Smooth muscle cell (in vitro differentiated cells): ENCODE measurements around the gene CRYGS. TPM values are rescaled to one million over a fixed set of nuclear protein-coding genes. Genes with fewer than 3 reads are reported as not detected.

ENCODE experiments used
- DNase-seq: peaks from one replicate; lab custom pipeline; 2025; ENCODE audit not compliant: unreplicated experiment; lab: John Stamatoyannopoulos, UW
- H2AFZ ChIP-seq: fragments of 200-600 bp; sonication (generic); 2 replicates; pipeline ENCODE4 v1.6.0; 2016; ENCODE audit warnings: antibody characterized with exemption, low read depth, mild to moderate bottlenecking
- H3F3A ChIP-seq: fragments of 200-600 bp; sonication (generic); 2 replicates; pipeline ENCODE4 v1.6.0; 2017; ENCODE audit warnings: antibody characterized with exemption, low read depth
- H3K27ac ChIP-seq: fragments of 200-600 bp; sonication (generic); 2 replicates; pipeline ENCODE4 v1.5.1; 2016; ENCODE audit warnings: low read depth, mild to moderate bottlenecking
- H3K27me3 ChIP-seq: fragments of 200-600 bp; sonication (generic); 2 replicates; pipeline ENCODE4 v1.6.1; 2016; ENCODE audit warnings: low read depth, mild to moderate bottlenecking
- H3K36me3 ChIP-seq: fragments of 200-600 bp; sonication (generic); 2 replicates; pipeline ENCODE4 v1.5.1; 2016; ENCODE audit warnings: low read depth
- H3K4me1 ChIP-seq: fragments of 200-600 bp; sonication (generic); 2 replicates; pipeline ENCODE4 v1.5.1; 2016; ENCODE audit warnings: low read depth
- H3K4me2 ChIP-seq: fragments of 200-600 bp; sonication (generic); 2 replicates; pipeline ENCODE4 v1.6.0; 2016; ENCODE audit warnings: mild to moderate bottlenecking
- H3K4me3 ChIP-seq: fragments of 200-600 bp; sonication (generic); 2 replicates; pipeline ENCODE4 v1.5.1; 2016; ENCODE audit warnings: mild to moderate bottlenecking
- H3K79me2 ChIP-seq: fragments of 200-600 bp; sonication (generic); 2 replicates; pipeline ENCODE4 v1.6.0; 2016; ENCODE audit warnings: low read depth, mild to moderate bottlenecking
- H3K9ac ChIP-seq: fragments of 200-600 bp; sonication (generic); 2 replicates; pipeline ENCODE4 v1.6.0; 2016; ENCODE audit warnings: low read depth
- H3K9me3 ChIP-seq: fragments of 200-600 bp; sonication (generic); replicated peaks from 2 replicates; pipeline ENCODE4 v1.5.1; 2016; ENCODE audit warnings: low read depth
- H4K20me1 ChIP-seq: fragments of 200-600 bp; sonication (generic); 2 replicates; pipeline ENCODE4 v1.6.0; 2016; ENCODE audit warnings: low read depth
- WGBS: methylation state at CpG from one replicate; pipeline ENCODE4 v1.1.7; 2016; ENCODE audit warnings: low lambda C conversion rate; 5-methylcytosine and 5-hydroxymethylcytosine counted together
- polyA plus RNA-seq: library from polyadenylated mRNA; unstranded; fragments of >200 nt; fragmentation: Nextera tagmentation; extraction: Ambion mirVana; gene quantifications from 2 replicates; pipeline ENCODE4 v1.2.1, GENCODE V29; 2016
- total RNA-seq: library from RNA; depleted of rRNA; stranded (reverse); fragments of >200 nt; gene quantifications from 2 replicates; pipeline ENCODE4 v1.2.3, GENCODE V29; 2014
- TF ChIP-seq, protein P1 (sequence below): fragments of 200-600 bp; sonication (generic); IDR thresholded peaks from 2 replicates; pipeline ENCODE4 v1.5.1; 2017; ENCODE audit warnings: borderline replicate concordance, mild to moderate bottlenecking, antibody characterized with exemption; ENCODE audit not compliant: insufficient read depth, poor library complexity, severe bottlenecking

Gene CRYGS
- total and polyA plus RNA-seq, 2 experiments from 2014 or later = 5.5 to 6.6 TPM

- no peak overlapping the region for H3K9ac ChIP-seq
- H2AFZ ChIP-seq = no peak overlapping the region
- H3K27me3 ChIP-seq = no peaks in the 10 kb centered on the region
- peaks cover 16% of the 10 kb centered on the region for H3K36me3 ChIP-seq
- H3F3A ChIP-seq = no peaks in the 10 kb centered on the region
- DNase-seq = no peak
- H3K4me2 ChIP-seq = no peak overlapping the region
- TF ChIP-seq, protein P1, sequence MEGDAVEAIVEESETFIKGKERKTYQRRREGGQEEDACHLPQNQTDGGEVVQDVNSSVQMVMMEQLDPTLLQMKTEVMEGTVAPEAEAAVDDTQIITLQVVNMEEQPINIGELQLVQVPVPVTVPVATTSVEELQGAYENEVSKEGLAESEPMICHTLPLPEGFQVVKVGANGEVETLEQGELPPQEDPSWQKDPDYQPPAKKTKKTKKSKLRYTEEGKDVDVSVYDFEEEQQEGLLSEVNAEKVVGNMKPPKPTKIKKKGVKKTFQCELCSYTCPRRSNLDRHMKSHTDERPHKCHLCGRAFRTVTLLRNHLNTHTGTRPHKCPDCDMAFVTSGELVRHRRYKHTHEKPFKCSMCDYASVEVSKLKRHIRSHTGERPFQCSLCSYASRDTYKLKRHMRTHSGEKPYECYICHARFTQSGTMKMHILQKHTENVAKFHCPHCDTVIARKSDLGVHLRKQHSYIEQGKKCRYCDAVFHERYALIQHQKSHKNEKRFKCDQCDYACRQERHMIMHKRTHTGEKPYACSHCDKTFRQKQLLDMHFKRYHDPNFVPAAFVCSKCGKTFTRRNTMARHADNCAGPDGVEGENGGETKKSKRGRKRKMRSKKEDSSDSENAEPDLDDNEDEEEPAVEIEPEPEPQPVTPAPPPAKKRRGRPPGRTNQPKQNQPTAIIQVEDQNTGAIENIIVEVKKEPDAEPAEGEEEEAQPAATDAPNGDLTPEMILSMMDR = no peak
- H3K4me1 ChIP-seq = no peaks in the 10 kb centered on the region
- H4K20me1 ChIP-seq = no peaks in the 10 kb centered on the region
- 94% methylated on average over 3 of the region's 3 CpGs for WGBS
- no peak overlapping the region for H3K27ac ChIP-seq
- H3K4me3 ChIP-seq = no peak overlapping the region
- no peaks in the 10 kb centered on the region for H3K9me3 ChIP-seq
- H3K79me2 ChIP-seq = no peaks in the 10 kb centered on the region
Observed at GRCh38 chr3:186549497-186549896, 5.3 kb upstream of the CRYGS start.

DNA sequence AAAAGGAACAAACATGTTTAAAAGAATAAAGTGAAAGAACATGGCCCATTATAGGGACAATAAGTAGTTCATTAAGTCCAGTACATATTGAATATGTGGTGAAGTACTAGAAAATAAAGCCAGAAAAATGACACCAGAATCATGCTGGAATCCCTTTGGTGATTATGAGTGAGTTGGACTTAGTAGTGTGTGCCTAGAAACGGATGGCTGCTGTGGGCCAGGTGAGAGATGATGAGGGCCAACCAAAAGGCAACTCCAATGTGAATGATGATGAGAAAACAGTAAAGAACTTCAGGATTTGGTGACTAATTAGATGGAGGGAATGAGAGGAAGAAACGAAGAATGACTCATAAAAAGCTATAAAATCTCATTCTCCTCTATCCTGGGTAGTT lies 3.3 kb downstream of the CRYGS start:
- Histone ChIP-seq H3K9ac (no peak overlapping the region), H3K36me3 (no peaks in the 10 kb centered on the region), H3K9me3 (no peaks in the 10 kb centered on the region), H3K27ac (peak overlapping the region; percentile 41), H3K4me1 (peaks cover 24% of the 10 kb centered on the region), H2AFZ (no peak overlapping the region), H3K4me3 (no peak overlapping the region), H4K20me1 (no peaks in the 10 kb centered on the region), H3K27me3 (no peaks in the 10 kb centered on the region), H3F3A (peaks cover 7% of the 10 kb centered on the region), H3K4me2 (peak overlapping the region; percentile 72), H3K79me2 (no peaks in the 10 kb centered on the region)
- WGBS = 21% methylated on average over 2 of the region's 2 CpGs
- DNase-seq = no peak
- TF ChIP-seq, protein P1 = no peak

GRCh38 chr3:186540221-186540834 lies 3.9 kb downstream of the CRYGS start:
- H3K4me2 ChIP-seq = peak overlapping the region; percentile 72
- H3K9ac ChIP-seq = no peak overlapping the region
- DNase-seq = peak; percentile 4
- no peaks in the 10 kb centered on the region for H3K9me3 ChIP-seq
- H3K27ac ChIP-seq = peak overlapping the region; percentile 41
- H3K27me3 ChIP-seq = no peaks in the 10 kb centered on the region
- no peaks in the 10 kb centered on the region for H3K79me2 ChIP-seq
- no peaks in the 10 kb centered on the region for H4K20me1 ChIP-seq
- H3F3A ChIP-seq = peaks cover 7% of the 10 kb centered on the region
- 8% methylated on average over 8 of the region's 8 CpGs for WGBS
- TF ChIP-seq, protein P1 = peak; percentile 88
- no peak overlapping the region for H3K4me3 ChIP-seq
- no peaks in the 10 kb centered on the region for H3K36me3 ChIP-seq
- peaks cover 26% of the 10 kb centered on the region for H3K4me1 ChIP-seq
- H2AFZ ChIP-seq = no peak overlapping the region

DNA sequence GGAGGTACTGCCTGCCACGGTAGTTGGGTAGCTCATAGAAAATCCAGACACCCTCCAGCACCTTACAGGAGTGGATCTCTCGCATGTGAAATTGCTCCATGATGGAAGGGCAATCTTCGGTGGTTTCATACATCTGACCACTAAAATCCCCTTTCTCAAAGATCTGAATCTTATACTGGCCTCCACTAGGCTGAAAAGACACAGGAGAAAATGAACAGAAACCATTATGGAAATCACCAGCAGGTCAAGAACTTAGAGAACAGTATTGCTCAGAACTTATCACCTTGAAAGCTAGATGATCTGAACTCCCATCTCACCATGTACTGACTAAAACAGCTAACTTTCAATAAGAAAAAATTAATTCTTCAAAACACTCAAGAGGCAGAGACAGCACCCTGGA lies 5.4 kb downstream of the CRYGS start:
- Histone ChIP-seq H3K79me2 (no peaks in the 10 kb centered on the region), H3K4me1 (peaks cover 26% of the 10 kb centered on the region), H2AFZ (no peak overlapping the region), H3K27ac (no peak overlapping the region), H3K9ac (no peak overlapping the region), H3F3A (peaks cover 7% of the 10 kb centered on the region), H3K36me3 (no peaks in the 10 kb centered on the region), H4K20me1 (no peaks in the 10 kb centered on the region), H3K4me2 (no peak overlapping the region), H3K9me3 (no peaks in the 10 kb centered on the region), H3K4me3 (no peak overlapping the region), H3K27me3 (no peaks in the 10 kb centered on the region)
- 94% methylated on average over 3 of the region's 3 CpGs for WGBS
- TF ChIP-seq, protein P1 = no peak
- no peak for DNase-seq
